ENCODE measurements around the gene ADH7. TPM values are rescaled to one million over a fixed set of nuclear protein-coding genes. Genes with fewer than 3 reads are reported as not detected.

The ADH7 gene
- total RNA-seq, 4 donors from 2014 or later: 0.24 to 1.2 (median 0.76) TPM

- Histone ChIP-seq H3K4me3 (no peak overlapping the region), H3K27me3 (peaks cover 3% of the 10 kb centered on the region), H3K4me1 (no peaks in the 10 kb centered on the region), H3K27ac (no peak overlapping the region), H3K36me3 (no peaks in the 10 kb centered on the region), H3K9me3 (no peaks in the 10 kb centered on the region)
- 80% methylated on average over 1 of the region's 1 CpG for WGBS
- no peak for TF ChIP-seq POLR2AphosphoS5 (IDR thresholded peaks at IDR 0.05)
- TF ChIP-seq CTCF (IDR thresholded peaks at IDR 0.05): no peak
- TF ChIP-seq POLR2A (IDR thresholded peaks at IDR 0.05): no peak
- TF ChIP-seq EP300 (IDR thresholded peaks at IDR 0.05): no peak
- no peak for DNase-seq (ENCODE audit: low spot score in 2 of 2)
These were observed 33.7 kb upstream of the ADH7 start for GRCh38 chr4:99468889-99469288.

GRCh38 chr4:99467887-99468286, 32.7 kb upstream of the ADH7 start:
- Histone ChIP-seq H3K27ac (no peak overlapping the region), H3K36me3 (no peaks in the 10 kb centered on the region), H3K4me3 (no peak overlapping the region), H3K27me3 (peaks cover 3% of the 10 kb centered on the region), H3K9me3 (no peaks in the 10 kb centered on the region), H3K4me1 (no peaks in the 10 kb centered on the region)
- WGBS: 83% methylated on average over 2 of the region's 2 CpGs
- DNase-seq (ENCODE audit: low spot score in 2 of 2): no peak
- TF ChIP-seq POLR2A (IDR thresholded peaks at IDR 0.05): no peak
- no peak for TF ChIP-seq POLR2AphosphoS5 (IDR thresholded peaks at IDR 0.05)
- no peak for TF ChIP-seq EP300 (IDR thresholded peaks at IDR 0.05)
- no peak for TF ChIP-seq CTCF (IDR thresholded peaks at IDR 0.05)

- peaks cover 12% of the 10 kb centered on the region for H3K4me1 ChIP-seq
- no peak overlapping the region for H3K27ac ChIP-seq
- H3K27me3 ChIP-seq: peaks cover 3% of the 10 kb centered on the region
- H3K4me3 ChIP-seq: no peak overlapping the region
- no peaks in the 10 kb centered on the region for H3K36me3 ChIP-seq
- TF ChIP-seq POLR2AphosphoS5 (IDR thresholded peaks at IDR 0.05) (no peak), EP300 (IDR thresholded peaks at IDR 0.05) (no peak), POLR2A (IDR thresholded peaks at IDR 0.05) (no peak), CTCF (IDR thresholded peaks at IDR 0.05) (no peak)
- H3K9me3 ChIP-seq: no peaks in the 10 kb centered on the region
- no peak for DNase-seq (ENCODE audit: low spot score in 2 of 2)
- WGBS: 46% methylated on average over 2 of the region's 2 CpGs
These were observed 28.4 kb upstream of the ADH7 start for GRCh38 chr4:99463566-99463965.

GRCh38 chr4:99462875-99463464, 27.8 kb upstream of the ADH7 start:
- no peak for DNase-seq (ENCODE audit: low spot score in 2 of 2)
- 24% methylated on average over 4 of the region's 4 CpGs for WGBS
- H3K9me3 ChIP-seq: no peaks in the 10 kb centered on the region
- H3K4me3 ChIP-seq: no peak overlapping the region
- H3K4me1 ChIP-seq: peaks cover 13% of the 10 kb centered on the region
- no peak for TF ChIP-seq EP300 (IDR thresholded peaks at IDR 0.05)
- TF ChIP-seq POLR2A (IDR thresholded peaks at IDR 0.05): no peak
- no peak for TF ChIP-seq POLR2AphosphoS5 (IDR thresholded peaks at IDR 0.05)
- peak; percentile 63 to 74 for TF ChIP-seq CTCF (IDR thresholded peaks at IDR 0.05)
- H3K27ac ChIP-seq: no peak overlapping the region
- H3K36me3 ChIP-seq: no peaks in the 10 kb centered on the region
- peaks cover 2% of the 10 kb centered on the region for H3K27me3 ChIP-seq

GRCh38 chr4:99461623-99462401, 26.7 kb upstream of the ADH7 start:
- 43% methylated on average over 4 of the region's 4 CpGs for WGBS
- Histone ChIP-seq H3K27ac (no peak overlapping the region), H3K4me1 (peaks cover 13% of the 10 kb centered on the region)

More at GRCh38 chr4:99461623-99462401, 26.7 kb upstream of the ADH7 start:
- no peak for DNase-seq (ENCODE audit: low spot score in 2 of 2)
- no peaks in the 10 kb centered on the region for H3K27me3 ChIP-seq
- no peaks in the 10 kb centered on the region for H3K9me3 ChIP-seq
- TF ChIP-seq POLR2AphosphoS5 (IDR thresholded peaks at IDR 0.05) (no peak), CTCF (IDR thresholded peaks at IDR 0.05) (no peak), POLR2A (IDR thresholded peaks at IDR 0.05) (no peak), EP300 (IDR thresholded peaks at IDR 0.05) (no peak)
- H3K4me3 ChIP-seq: no peak overlapping the region
- no peaks in the 10 kb centered on the region for H3K36me3 ChIP-seq

Measured in suprapubic skin (tissue), 4 donors.